Mesendoderm (in vitro differentiated cells): ENCODE results near the gene CHRM4.

Experiments used
- DNase-seq: peaks from one replicate; pipeline ENCODE4 v3.0.0; 2013
- H2AK5ac ChIP-seq: 2 replicates; pipeline ENCODE4 v1.6.1; 2013; ENCODE audit warnings: low read length, inconsistent platforms
- H2BK120ac ChIP-seq: 2 replicates; pipeline ENCODE4 v1.6.1; 2013; ENCODE audit warnings: low read depth, mild to moderate bottlenecking, low read length, moderate library complexity, mixed read lengths
- H2BK15ac ChIP-seq: replicated peaks from 2 replicates; pipeline ENCODE4 v1.6.1; 2013; ENCODE audit warnings: low read depth, mild to moderate bottlenecking, moderate library complexity
- H2BK5ac ChIP-seq: 2 replicates; pipeline ENCODE4 v1.6.1; 2013; ENCODE audit warnings: low read length, inconsistent platforms
- H3K18ac ChIP-seq: 2 replicates; pipeline ENCODE4 v1.6.1; 2013; ENCODE audit warnings: mild to moderate bottlenecking, low read length, mixed read lengths
- H3K23ac ChIP-seq: one replicate; pipeline ENCODE4 v1.6.1; 2013; ENCODE audit warnings: low read length
- H3K27ac ChIP-seq: 2 replicates; pipeline ENCODE4 v1.5.1; 2013; ENCODE audit warnings: low read depth, mild to moderate bottlenecking, inconsistent platforms, low read length, moderate library complexity
- H3K27me3 ChIP-seq: 2 replicates; pipeline ENCODE4 v1.6.1; 2013; ENCODE audit warnings: low read length, control low read depth, mild to moderate bottlenecking, inconsistent platforms; ENCODE audit not compliant: insufficient read depth, poor library complexity
- H3K36me3 ChIP-seq: 2 replicates; pipeline ENCODE4 v1.6.1; 2013; ENCODE audit warnings: low read length, inconsistent platforms; ENCODE audit not compliant: control insufficient read depth, insufficient read depth
- H3K4ac ChIP-seq: one replicate; pipeline ENCODE4 v1.6.1; 2013; ENCODE audit warnings: low read depth, mild to moderate bottlenecking, low read length, moderate library complexity
- H3K4me1 ChIP-seq: 2 replicates; pipeline ENCODE4 v1.6.1; 2013; ENCODE audit warnings: low read depth, low read length, inconsistent platforms; ENCODE audit not compliant: control insufficient read depth
- H3K4me2 ChIP-seq: 2 replicates; pipeline ENCODE4 v1.6.1; 2013; ENCODE audit warnings: low read length
- H3K4me3 ChIP-seq: 2 replicates; pipeline ENCODE4 v1.5.1; 2013; ENCODE audit warnings: mild to moderate bottlenecking, low read length
- H3K56ac ChIP-seq: one replicate; pipeline ENCODE4 v1.6.1; 2013; ENCODE audit warnings: low read length
- H3K79me1 ChIP-seq: 2 replicates; pipeline ENCODE4 v1.6.1; 2013; ENCODE audit warnings: low read length, inconsistent platforms
- H3K79me2 ChIP-seq: 2 replicates; pipeline ENCODE4 v1.6.1; 2013; ENCODE audit warnings: mild to moderate bottlenecking, low read length; ENCODE audit not compliant: control insufficient read depth, insufficient read depth
- H3K9ac ChIP-seq: 2 replicates; pipeline ENCODE4 v1.6.1; 2013; ENCODE audit warnings: low read length, inconsistent platforms
- H4K5ac ChIP-seq: one replicate; pipeline ENCODE4 v1.6.1; 2013; ENCODE audit warnings: low read length
- H4K8ac ChIP-seq: one replicate; pipeline ENCODE4 v1.6.1; 2013; ENCODE audit warnings: low read depth, mild to moderate bottlenecking, control low read depth, low read length, moderate library complexity
- WGBS: extraction: QIAGEN DNeasy Blood & Tissue Kit; methylation state at CpG from one replicate; pipeline ENCODE4 v1.1.7; 2013; ENCODE audit warnings: low lambda C conversion rate, missing lambda C conversion rate; ENCODE audit not compliant: insufficient coverage; ENCODE audit errors: extremely low coverage; 5-methylcytosine and 5-hydroxymethylcytosine counted together

Gene CHRM4

DNA sequence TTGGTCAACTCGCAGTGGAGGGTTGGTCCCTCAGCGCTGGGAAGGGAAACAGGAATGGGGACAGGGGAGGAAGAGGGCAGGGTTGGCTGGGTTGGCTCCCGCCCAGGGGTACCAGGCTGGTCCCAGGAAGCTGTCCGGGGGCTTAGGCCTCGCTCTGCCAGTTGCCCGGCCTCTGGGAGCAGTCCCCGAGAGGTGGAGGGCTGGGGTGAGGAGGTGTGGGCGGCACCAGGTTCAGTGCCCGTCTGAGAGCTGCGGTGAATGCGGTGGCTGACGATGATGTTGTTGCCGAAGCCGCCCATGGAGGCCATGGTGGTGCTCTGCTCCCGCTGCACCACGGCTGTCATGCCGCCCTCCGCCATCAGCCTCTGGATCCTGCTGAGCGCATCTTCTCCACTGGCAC is 6.0 kb upstream of the CHRM4 start:
- Histone ChIP-seq H2AK5ac (no peak overlapping the region), H3K4me2 (no peak overlapping the region), H4K5ac (no peak overlapping the region), H3K56ac (no peak overlapping the region), H3K27ac (no peak overlapping the region), H3K36me3 (no peaks in the 10 kb centered on the region), H3K27me3 (no peaks in the 10 kb centered on the region), H3K79me2 (no peaks in the 10 kb centered on the region), H3K4me3 (no peak overlapping the region), H4K8ac (no peak overlapping the region), H2BK120ac (no peak overlapping the region), H3K4ac (no peak overlapping the region), H2BK15ac (no peak overlapping the region), H3K23ac (no peak overlapping the region), H3K79me1 (no peaks in the 10 kb centered on the region), H3K4me1 (no peaks in the 10 kb centered on the region), H3K9ac (no peak overlapping the region), H2BK5ac (no peak overlapping the region), H3K18ac (no peak overlapping the region)
- WGBS = no CpG with 5 or more reads among the region's 19 CpGs
- DNase-seq = no peak

DNA sequence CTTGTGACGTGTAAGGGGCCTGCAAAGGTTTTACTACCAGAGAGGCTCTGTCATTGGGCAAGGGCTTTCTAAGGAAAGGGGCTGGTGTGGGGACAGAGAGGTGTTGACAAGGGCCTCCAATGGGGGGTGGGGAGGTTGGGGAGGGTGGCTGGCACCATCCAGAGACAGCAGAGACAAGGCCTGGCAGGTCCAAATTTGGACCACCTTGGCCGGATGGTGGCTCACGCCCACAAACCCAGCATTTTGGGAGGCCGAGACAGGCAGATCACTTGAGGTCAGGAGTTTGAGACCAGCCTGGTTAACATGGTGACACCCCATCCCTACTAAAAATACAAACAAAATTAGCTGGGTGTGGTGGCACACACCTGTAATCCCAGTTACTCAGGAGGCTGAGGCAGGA is 2.2 kb upstream of the CHRM4 start:
- H3K56ac ChIP-seq = no peak overlapping the region
- H2BK5ac ChIP-seq = no peak overlapping the region
- no peak overlapping the region for H2AK5ac ChIP-seq
- WGBS = no CpG with 5 or more reads among the region's 4 CpGs
- H3K79me1 ChIP-seq = no peaks in the 10 kb centered on the region
- H3K23ac ChIP-seq = no peak overlapping the region
- no peaks in the 10 kb centered on the region for H3K4me1 ChIP-seq
- no peak overlapping the region for H4K8ac ChIP-seq
- H3K79me2 ChIP-seq = no peaks in the 10 kb centered on the region
- no peak overlapping the region for H3K18ac ChIP-seq
- H3K27me3 ChIP-seq = peaks cover 16% of the 10 kb centered on the region
- no peak for DNase-seq
- H3K36me3 ChIP-seq = no peaks in the 10 kb centered on the region
- no peak overlapping the region for H3K27ac ChIP-seq
- H3K4ac ChIP-seq = no peak overlapping the region
- no peak overlapping the region for H3K4me3 ChIP-seq
- no peak overlapping the region for H3K4me2 ChIP-seq
- no peak overlapping the region for H3K9ac ChIP-seq
- H2BK15ac ChIP-seq = no peak overlapping the region
- H2BK120ac ChIP-seq = no peak overlapping the region
- no peak overlapping the region for H4K5ac ChIP-seq

- Histone ChIP-seq H3K18ac (no peak overlapping the region), H3K79me2 (no peaks in the 10 kb centered on the region)
Measured at GRCh38 chr11:46393231-46393616, 1.6 kb upstream of the CHRM4 start.

GRCh38 chr11:46392421-46393230 is 1.1 kb upstream of the CHRM4 start:
- peaks cover 16% of the 10 kb centered on the region for H3K27me3 ChIP-seq

More at GRCh38 chr11:46393231-46393616, 1.6 kb upstream of the CHRM4 start:
- H3K4me2 ChIP-seq = no peak overlapping the region
- no peak overlapping the region for H3K27ac ChIP-seq
- no peak for DNase-seq
- peaks cover 16% of the 10 kb centered on the region for H3K27me3 ChIP-seq
- H2BK5ac ChIP-seq = no peak overlapping the region
- H4K5ac ChIP-seq = no peak overlapping the region
- no peak overlapping the region for H3K9ac ChIP-seq
- H4K8ac ChIP-seq = no peak overlapping the region
- H3K23ac ChIP-seq = no peak overlapping the region
- H2AK5ac ChIP-seq = no peak overlapping the region
- no peak overlapping the region for H3K56ac ChIP-seq
- peaks cover 3% of the 10 kb centered on the region for H3K4me1 ChIP-seq
- no peaks in the 10 kb centered on the region for H3K79me1 ChIP-seq
- H3K36me3 ChIP-seq = no peaks in the 10 kb centered on the region
- H2BK120ac ChIP-seq = no peak overlapping the region
- H3K4me3 ChIP-seq = no peak overlapping the region
- no peak overlapping the region for H3K4ac ChIP-seq
- no CpG with 5 or more reads among the region's 4 CpGs for WGBS
- no peak overlapping the region for H2BK15ac ChIP-seq

DNA sequence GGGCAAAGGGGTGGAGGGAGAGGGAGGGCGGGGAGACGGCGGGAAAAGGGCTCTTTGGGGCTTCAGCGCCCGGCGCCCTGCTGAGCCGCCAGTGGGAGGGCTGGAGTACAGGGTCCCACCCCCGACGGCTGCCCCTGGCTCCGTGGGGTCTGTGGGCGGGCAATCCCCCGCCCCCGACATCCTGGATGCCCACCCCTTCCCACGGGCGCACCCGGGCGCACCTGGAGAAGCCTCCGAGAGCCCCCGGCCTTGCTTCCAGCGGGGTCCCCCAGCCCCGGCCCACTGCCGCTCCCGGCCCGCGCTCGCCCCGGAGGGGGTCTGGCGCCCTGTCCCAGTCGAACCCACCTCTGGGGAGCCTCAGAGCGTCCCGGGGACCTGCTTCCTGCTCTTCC is 394 bp downstream of the CHRM4 start:
- Histone ChIP-seq H2BK120ac (no peak overlapping the region), H3K9ac (no peak overlapping the region), H3K56ac (no peak overlapping the region), H3K79me2 (no peaks in the 10 kb centered on the region), H3K4me1 (peaks cover 6% of the 10 kb centered on the region), H3K4me2 (peak overlapping the region; percentile 25), H3K27ac (no peak overlapping the region), H3K4ac (no peak overlapping the region), H3K36me3 (no peaks in the 10 kb centered on the region), H3K79me1 (no peaks in the 10 kb centered on the region), H2BK15ac (no peak overlapping the region), H4K8ac (no peak overlapping the region), H2AK5ac (no peak overlapping the region), H2BK5ac (no peak overlapping the region), H3K4me3 (no peak overlapping the region), H4K5ac (no peak overlapping the region), H3K27me3 (peaks cover 16% of the 10 kb centered on the region), H3K18ac (no peak overlapping the region), H3K23ac (no peak overlapping the region)
- WGBS = no CpG with 5 or more reads among the region's 31 CpGs
- DNase-seq = no peak

More at GRCh38 chr11:46392421-46393230, 1.1 kb upstream of the CHRM4 start:
- Histone ChIP-seq H3K27ac (no peak overlapping the region), H3K79me1 (no peaks in the 10 kb centered on the region), H3K4ac (no peak overlapping the region), H3K79me2 (no peaks in the 10 kb centered on the region), H3K4me1 (peaks cover 6% of the 10 kb centered on the region), H3K56ac (no peak overlapping the region), H3K23ac (no peak overlapping the region), H2BK120ac (no peak overlapping the region), H4K5ac (no peak overlapping the region), H2BK15ac (no peak overlapping the region), H3K9ac (no peak overlapping the region), H3K4me3 (no peak overlapping the region), H3K36me3 (no peaks in the 10 kb centered on the region), H3K4me2 (peak overlapping the region; percentile 71), H2BK5ac (no peak overlapping the region), H3K18ac (no peak overlapping the region), H4K8ac (no peak overlapping the region), H2AK5ac (no peak overlapping the region)
- no CpG with 5 or more reads among the region's 71 CpGs for WGBS
- DNase-seq = peak; percentile 90
